GM12864 (cell line): ENCODE measurements around the gene CNOT2.
A peak's percentile ranks its signal among the peaks of the same experiment; 100 is the strongest.

Source experiments
- DNase-seq: peaks from one replicate; pipeline ENCODE4 v3.0.0-alpha.2; 2011; ENCODE audit warnings: low read depth
- H3K4me3 ChIP-seq: 2 replicates; pipeline ENCODE4 v1.5.1; 2011; ENCODE audit warnings: mild to moderate bottlenecking, low read depth, low read length, control low read depth
- CTCF ChIP-seq: IDR thresholded peaks from 2 replicates; pipeline ENCODE4 v1.5.1; 2011; ENCODE audit warnings: low read depth, mild to moderate bottlenecking, moderate library complexity, low read length, control low read depth, inconsistent platforms; ENCODE audit errors: missing control alignments

The CNOT2 gene

GRCh38 chr12:70243510-70244371, 508 bp downstream of the CNOT2 start:
- peak; percentile 26 for DNase-seq
- TF ChIP-seq CTCF: no peak
- peak overlapping the region; percentile 91 for H3K4me3 ChIP-seq

GRCh38 chr12:70244409-70244808, 1.2 kb downstream of the CNOT2 start:
- no peak for TF ChIP-seq CTCF
- H3K4me3 ChIP-seq: peak overlapping the region; percentile 91

GRCh38 chr12:70245458-70245857, 2.2 kb downstream of the CNOT2 start:
- H3K4me3 ChIP-seq: no peak overlapping the region
- TF ChIP-seq CTCF: no peak
- no peak for DNase-seq

More at GRCh38 chr12:70244409-70244808, 1.2 kb downstream of the CNOT2 start:
- no peak for DNase-seq

GRCh38 chr12:70246580-70246979, 3.3 kb downstream of the CNOT2 start:
- no peak for DNase-seq

GRCh38 chr12:70247653-70248199, 4.5 kb downstream of the CNOT2 start:
- no peak for TF ChIP-seq CTCF
- H3K4me3 ChIP-seq: no peak overlapping the region
- DNase-seq: no peak

More at GRCh38 chr12:70246580-70246979, 3.3 kb downstream of the CNOT2 start:
- no peak for TF ChIP-seq CTCF
- no peak overlapping the region for H3K4me3 ChIP-seq

- TF ChIP-seq CTCF: no peak
- H3K4me3 ChIP-seq: no peak overlapping the region
- no peak for DNase-seq
Measured at GRCh38 chr12:70248876-70249275, 5.6 kb downstream of the CNOT2 start.

GRCh38 chr12:70249903-70250302, 6.7 kb downstream of the CNOT2 start:
- TF ChIP-seq CTCF: no peak
- no peak overlapping the region for H3K4me3 ChIP-seq
- DNase-seq: no peak
